Fibroblast of pulmonary artery (primary cell): ENCODE results near the gene SLC12A3.
A peak's percentile ranks its signal among the peaks of the same experiment; 100 is the strongest.

Experiments used
- DNase-seq: peaks from one replicate; pipeline ENCODE4 v3.0.0-alpha.2; 2010; ENCODE audit warnings: low read depth
- H3K4me3 ChIP-seq: replicated peaks from 2 replicates; pipeline ENCODE4 v1.5.1; 2011; ENCODE audit warnings: low read depth, mild to moderate bottlenecking, control low read depth, low read length, moderate library complexity
- TF ChIP-seq, protein P1 (sequence below): IDR thresholded peaks from 2 replicates; pipeline ENCODE4 v1.5.1; 2011; ENCODE audit warnings: mild to moderate bottlenecking, control low read depth, low read length, inconsistent platforms; ENCODE audit errors: missing control alignments

SLC12A3 gene

GRCh38 chr16:56847173-56847910, 17.7 kb upstream of the SLC12A3 start:
- DNase-seq, result no peak
- H3K4me3 ChIP-seq, result no peak overlapping the region
- TF ChIP-seq, protein P1, sequence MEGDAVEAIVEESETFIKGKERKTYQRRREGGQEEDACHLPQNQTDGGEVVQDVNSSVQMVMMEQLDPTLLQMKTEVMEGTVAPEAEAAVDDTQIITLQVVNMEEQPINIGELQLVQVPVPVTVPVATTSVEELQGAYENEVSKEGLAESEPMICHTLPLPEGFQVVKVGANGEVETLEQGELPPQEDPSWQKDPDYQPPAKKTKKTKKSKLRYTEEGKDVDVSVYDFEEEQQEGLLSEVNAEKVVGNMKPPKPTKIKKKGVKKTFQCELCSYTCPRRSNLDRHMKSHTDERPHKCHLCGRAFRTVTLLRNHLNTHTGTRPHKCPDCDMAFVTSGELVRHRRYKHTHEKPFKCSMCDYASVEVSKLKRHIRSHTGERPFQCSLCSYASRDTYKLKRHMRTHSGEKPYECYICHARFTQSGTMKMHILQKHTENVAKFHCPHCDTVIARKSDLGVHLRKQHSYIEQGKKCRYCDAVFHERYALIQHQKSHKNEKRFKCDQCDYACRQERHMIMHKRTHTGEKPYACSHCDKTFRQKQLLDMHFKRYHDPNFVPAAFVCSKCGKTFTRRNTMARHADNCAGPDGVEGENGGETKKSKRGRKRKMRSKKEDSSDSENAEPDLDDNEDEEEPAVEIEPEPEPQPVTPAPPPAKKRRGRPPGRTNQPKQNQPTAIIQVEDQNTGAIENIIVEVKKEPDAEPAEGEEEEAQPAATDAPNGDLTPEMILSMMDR, result no peak

- DNase-seq, result peak; percentile 74
- TF ChIP-seq, protein P1, result no peak
- no peak overlapping the region for H3K4me3 ChIP-seq
Measured at GRCh38 chr16:56848029-56848936, 16.7 kb upstream of the SLC12A3 start.

DNA sequence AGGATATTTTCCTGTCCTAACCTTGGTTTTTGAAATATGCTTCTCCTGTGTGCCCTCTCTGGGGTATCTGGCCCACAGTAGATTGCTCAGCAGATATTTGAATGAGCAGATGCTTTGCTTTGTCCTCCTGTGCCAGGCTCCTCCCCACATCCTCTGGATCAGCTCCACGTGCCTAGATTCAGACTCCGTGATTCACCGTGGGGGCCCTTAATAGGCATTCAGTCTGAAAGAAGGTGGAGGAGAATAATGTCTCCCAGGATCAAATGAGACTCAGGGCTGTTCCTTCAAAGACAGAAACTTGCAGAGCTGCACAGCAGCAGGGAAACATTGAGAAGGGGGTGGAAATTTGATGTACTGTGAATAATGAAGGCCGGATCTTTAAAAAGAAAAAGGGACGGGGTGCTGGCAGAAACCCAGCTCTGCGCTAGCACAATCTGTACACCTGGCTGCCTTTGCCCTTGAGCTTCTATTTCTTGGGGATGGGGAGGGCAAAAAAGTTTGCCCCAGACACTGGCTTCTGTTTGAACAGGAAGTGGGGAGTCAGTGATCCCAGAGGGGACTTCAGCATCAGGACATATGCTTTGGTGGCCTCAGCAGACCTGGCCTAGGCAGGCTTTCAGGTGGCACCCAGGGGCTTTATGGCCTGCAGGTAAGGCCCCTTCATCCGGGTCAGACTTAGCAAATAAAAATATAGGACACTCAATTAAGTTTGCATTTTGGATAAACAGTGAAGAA, 15.9 kb upstream of the SLC12A3 start:
- H3K4me3 ChIP-seq, result no peak overlapping the region
- TF ChIP-seq, protein P1, result no peak
- DNase-seq, result peak; percentile 63

DNA sequence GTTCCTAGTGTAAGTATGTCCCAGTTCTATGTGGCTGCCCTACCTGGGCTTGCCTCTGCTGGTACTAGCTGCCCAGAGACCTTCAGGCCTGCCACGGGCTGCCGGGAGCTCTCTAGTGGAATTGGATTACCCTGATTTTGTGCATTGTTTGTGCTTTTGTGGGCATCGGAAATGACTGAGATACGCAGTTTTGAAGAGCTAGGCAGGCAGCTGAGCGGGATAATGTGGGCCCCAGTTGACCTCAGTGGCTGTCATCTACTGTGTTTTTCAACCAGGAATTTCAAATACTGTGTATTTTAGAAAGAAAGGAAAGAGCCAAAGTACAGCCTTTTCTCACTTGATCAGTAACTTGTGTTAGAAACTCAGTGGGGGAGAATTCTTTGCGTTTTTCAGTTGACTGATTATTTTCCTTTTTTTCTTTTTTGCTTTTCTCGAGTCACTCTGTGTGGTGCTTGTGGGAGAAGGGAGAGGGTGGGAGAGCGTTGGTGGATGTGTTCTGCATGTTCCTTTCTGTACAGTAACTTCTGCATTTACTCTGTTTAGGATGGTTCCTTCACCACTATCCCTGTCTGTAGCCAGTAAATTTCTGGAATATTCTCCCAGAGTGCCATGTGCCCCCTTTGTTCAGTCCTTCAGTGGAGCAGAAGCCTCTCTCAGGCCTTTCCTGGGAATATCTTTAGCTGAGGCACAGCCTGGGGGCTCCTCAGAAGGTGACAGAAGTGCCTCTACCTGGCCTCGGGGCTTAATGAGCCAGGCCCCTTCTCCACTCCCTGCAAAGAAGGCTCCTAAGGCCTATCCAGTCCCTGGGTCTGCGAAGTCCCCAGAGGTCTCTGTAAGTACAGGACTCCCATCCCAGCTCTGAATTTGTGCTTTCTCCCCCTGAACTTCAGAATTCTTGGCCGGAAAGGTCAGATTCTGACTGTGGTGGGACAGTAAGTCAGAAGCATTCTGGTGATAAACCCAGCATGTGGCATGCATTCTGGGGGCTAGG, 15.0 kb upstream of the SLC12A3 start:
- peak; percentile 31 for DNase-seq
- TF ChIP-seq, protein P1, result no peak
- H3K4me3 ChIP-seq, result no peak overlapping the region

GRCh38 chr16:56851671-56852400, 13.2 kb upstream of the SLC12A3 start:
- TF ChIP-seq, protein P1, result peak; percentile 58
- H3K4me3 ChIP-seq, result no peak overlapping the region
- peak; percentile 52 for DNase-seq

GRCh38 chr16:56852401-56852730, 12.6 kb upstream of the SLC12A3 start:
- no peak overlapping the region for H3K4me3 ChIP-seq
- no peak for DNase-seq
- TF ChIP-seq, protein P1, result no peak
